IPS-15b (cell line): ENCODE data around the gene ARID5B.

Source experiments
- H3K27me3 ChIP-seq: one replicate; pipeline ENCODE4 v1.6.1; 2013; ENCODE audit warnings: low read length; ENCODE audit not compliant: control insufficient read depth, insufficient read depth
- H3K36me3 ChIP-seq: one replicate; pipeline ENCODE4 v1.6.1; 2013; ENCODE audit warnings: low read length; ENCODE audit not compliant: control insufficient read depth, insufficient read depth
- H3K4me1 ChIP-seq: one replicate; pipeline ENCODE4 v1.6.1; 2013; ENCODE audit warnings: mild to moderate bottlenecking, low read length; ENCODE audit not compliant: control insufficient read depth, insufficient read depth
- H3K4me3 ChIP-seq: one replicate; pipeline ENCODE4 v1.5.1; 2013; ENCODE audit warnings: low read depth, low read length
- H3K9ac ChIP-seq: one replicate; pipeline ENCODE4 v1.6.1; 2013; ENCODE audit warnings: low read depth, mild to moderate bottlenecking, low read length
- H3K9me3 ChIP-seq: one replicate; pipeline ENCODE4 v1.6.1; 2013; ENCODE audit warnings: mild to moderate bottlenecking, low read length; ENCODE audit not compliant: control insufficient read depth, insufficient read depth

ARID5B gene

GRCh38 chr10:62103857-62104256, 202.4 kb downstream of the ARID5B start:
- H3K4me1 ChIP-seq = no peaks in the 10 kb centered on the region
- H3K9me3 ChIP-seq = no peaks in the 10 kb centered on the region
- no peaks in the 10 kb centered on the region for H3K27me3 ChIP-seq
- H3K36me3 ChIP-seq = no peaks in the 10 kb centered on the region
- no peak overlapping the region for H3K4me3 ChIP-seq
- no peak overlapping the region for H3K9ac ChIP-seq

- H3K9me3 ChIP-seq = no peaks in the 10 kb centered on the region
- no peak overlapping the region for H3K9ac ChIP-seq
- H3K4me3 ChIP-seq = no peak overlapping the region
- no peaks in the 10 kb centered on the region for H3K36me3 ChIP-seq
- H3K27me3 ChIP-seq = no peaks in the 10 kb centered on the region
- no peaks in the 10 kb centered on the region for H3K4me1 ChIP-seq
Measured at GRCh38 chr10:62106929-62107519, 205.5 kb downstream of the ARID5B start.

GRCh38 chr10:62108759-62109586, 207.5 kb downstream of the ARID5B start:
- no peak overlapping the region for H3K9ac ChIP-seq
- no peak overlapping the region for H3K4me3 ChIP-seq
- H3K36me3 ChIP-seq = no peaks in the 10 kb centered on the region
- H3K9me3 ChIP-seq = no peaks in the 10 kb centered on the region
- no peaks in the 10 kb centered on the region for H3K4me1 ChIP-seq
- no peaks in the 10 kb centered on the region for H3K27me3 ChIP-seq

- Histone ChIP-seq H3K4me1 (no peaks in the 10 kb centered on the region), H3K9me3 (no peaks in the 10 kb centered on the region), H3K9ac (no peak overlapping the region), H3K36me3 (no peaks in the 10 kb centered on the region), H3K4me3 (no peak overlapping the region), H3K27me3 (no peaks in the 10 kb centered on the region)
Measured at GRCh38 chr10:62109587-62110293, 208.2 kb downstream of the ARID5B start.

GRCh38 chr10:62112300-62112699, 210.8 kb downstream of the ARID5B start:
- no peak overlapping the region for H3K4me3 ChIP-seq
- no peaks in the 10 kb centered on the region for H3K36me3 ChIP-seq
- H3K9me3 ChIP-seq = no peaks in the 10 kb centered on the region
- H3K4me1 ChIP-seq = no peaks in the 10 kb centered on the region
- no peaks in the 10 kb centered on the region for H3K27me3 ChIP-seq
- H3K9ac ChIP-seq = no peak overlapping the region

GRCh38 chr10:62112963-62113362, 211.5 kb downstream of the ARID5B start:
- no peak overlapping the region for H3K9ac ChIP-seq
- no peaks in the 10 kb centered on the region for H3K4me1 ChIP-seq
- H3K27me3 ChIP-seq = no peaks in the 10 kb centered on the region
- H3K36me3 ChIP-seq = no peaks in the 10 kb centered on the region
- no peak overlapping the region for H3K4me3 ChIP-seq
- no peaks in the 10 kb centered on the region for H3K9me3 ChIP-seq

- no peaks in the 10 kb centered on the region for H3K9me3 ChIP-seq
- no peaks in the 10 kb centered on the region for H3K4me1 ChIP-seq
- no peak overlapping the region for H3K4me3 ChIP-seq
- no peaks in the 10 kb centered on the region for H3K27me3 ChIP-seq
- no peaks in the 10 kb centered on the region for H3K36me3 ChIP-seq
- H3K9ac ChIP-seq = no peak overlapping the region
Measured at GRCh38 chr10:62113680-62114079, 212.2 kb downstream of the ARID5B start.

GRCh38 chr10:62115321-62115720, 213.8 kb downstream of the ARID5B start:
- H3K36me3 ChIP-seq = no peaks in the 10 kb centered on the region
- no peaks in the 10 kb centered on the region for H3K9me3 ChIP-seq
- no peak overlapping the region for H3K4me3 ChIP-seq
- no peaks in the 10 kb centered on the region for H3K27me3 ChIP-seq
- H3K4me1 ChIP-seq = no peaks in the 10 kb centered on the region
- no peak overlapping the region for H3K9ac ChIP-seq

- no peaks in the 10 kb centered on the region for H3K9me3 ChIP-seq
- H3K4me1 ChIP-seq = no peaks in the 10 kb centered on the region
- no peaks in the 10 kb centered on the region for H3K36me3 ChIP-seq
- H3K4me3 ChIP-seq = no peak overlapping the region
- no peaks in the 10 kb centered on the region for H3K27me3 ChIP-seq
- H3K9ac ChIP-seq = no peak overlapping the region
Measured at GRCh38 chr10:62115842-62116241, 214.3 kb downstream of the ARID5B start.

- Histone ChIP-seq H3K4me1 (no peaks in the 10 kb centered on the region), H3K9me3 (no peaks in the 10 kb centered on the region), H3K4me3 (no peak overlapping the region), H3K9ac (no peak overlapping the region), H3K27me3 (no peaks in the 10 kb centered on the region), H3K36me3 (no peaks in the 10 kb centered on the region)
Measured at GRCh38 chr10:62116896-62117295, 215.4 kb downstream of the ARID5B start.

- Histone ChIP-seq H3K36me3 (no peaks in the 10 kb centered on the region), H3K4me3 (no peak overlapping the region), H3K27me3 (no peaks in the 10 kb centered on the region), H3K4me1 (no peaks in the 10 kb centered on the region), H3K9ac (no peak overlapping the region), H3K9me3 (no peaks in the 10 kb centered on the region)
Measured at GRCh38 chr10:62121187-62121530, 219.7 kb downstream of the ARID5B start.

- H3K9me3 ChIP-seq = no peaks in the 10 kb centered on the region
- no peaks in the 10 kb centered on the region for H3K4me1 ChIP-seq
- H3K27me3 ChIP-seq = no peaks in the 10 kb centered on the region
- H3K36me3 ChIP-seq = no peaks in the 10 kb centered on the region
- no peak overlapping the region for H3K9ac ChIP-seq
- no peak overlapping the region for H3K4me3 ChIP-seq
Measured at GRCh38 chr10:62127975-62128374, 226.5 kb downstream of the ARID5B start.
